DOHH2 (cell line): ENCODE data around the gene TIMM8B.

Source experiments
- H3F3A ChIP-seq: fragments of 200-600 bp; sonication (generic), shearing (Covaris generic); 2 replicates; pipeline ENCODE4 v1.6.0; 2016; ENCODE audit warnings: antibody characterized with exemption, mild to moderate bottlenecking; ENCODE audit not compliant: control insufficient read depth, insufficient read depth
- H3K27ac ChIP-seq: fragments of 200-600 bp; sonication (generic); 2 replicates; pipeline ENCODE4 v1.5.1; 2014; ENCODE audit warnings: low read depth, mild to moderate bottlenecking, low read length, moderate library complexity
- H3K27me3 ChIP-seq: fragments of 200-600 bp; sonication (generic); 2 replicates; pipeline ENCODE4 v1.6.1; 2014; ENCODE audit warnings: mild to moderate bottlenecking, low read length, mixed read lengths; ENCODE audit not compliant: control insufficient read depth
- H3K36me3 ChIP-seq: fragments of 200-600 bp; sonication (generic); 2 replicates; pipeline ENCODE4 v1.6.1; 2014; ENCODE audit warnings: mild to moderate bottlenecking, low read length, moderate library complexity, mixed read lengths; ENCODE audit not compliant: control insufficient read depth
- H3K4me1 ChIP-seq: fragments of 200-600 bp; sonication (generic); 2 replicates; pipeline ENCODE4 v1.6.1; 2014; ENCODE audit warnings: mild to moderate bottlenecking, low read length, mixed read lengths; ENCODE audit not compliant: control insufficient read depth
- H3K4me2 ChIP-seq: fragments of 200-600 bp; sonication (generic); 2 replicates; pipeline ENCODE4 v1.6.0; 2014; ENCODE audit warnings: mild to moderate bottlenecking, low read length, moderate library complexity
- H3K4me3 ChIP-seq: fragments of 200-600 bp; sonication (generic); 2 replicates; pipeline ENCODE4 v1.5.1; 2014; ENCODE audit warnings: mild to moderate bottlenecking, low read length, mixed read lengths
- H3K79me2 ChIP-seq: fragments of 200-600 bp; sonication (generic); 2 replicates; pipeline ENCODE4 v1.6.1; 2014; ENCODE audit warnings: mild to moderate bottlenecking, low read length, mixed read lengths; ENCODE audit not compliant: control insufficient read depth
- H3K9me2 ChIP-seq: fragments of 200-600 bp; sonication (generic); replicated peaks from 2 replicates; pipeline ENCODE4 v1.6.1; 2014; ENCODE audit warnings: mild to moderate bottlenecking, low read length, mixed read lengths; ENCODE audit not compliant: control insufficient read depth
- H3K9me3 ChIP-seq: fragments of 200-600 bp; sonication (generic); 2 replicates; pipeline ENCODE4 v1.6.1; 2014; ENCODE audit warnings: antibody characterized with exemption, low read length, mixed read lengths; ENCODE audit not compliant: control insufficient read depth, insufficient read depth
- H4K20me1 ChIP-seq: fragments of 200-600 bp; sonication (generic); 2 replicates; pipeline ENCODE4 v1.6.0; 2014; ENCODE audit warnings: low read depth, mild to moderate bottlenecking, antibody characterized with exemption, low read length, moderate library complexity; ENCODE audit not compliant: control insufficient read depth, insufficient read depth
- CTCF ChIP-seq: fragments of 200-600 bp; sonication (generic); IDR thresholded peaks from one replicate; pipeline ENCODE4 v1.5.1; 2014; ENCODE audit warnings: antibody characterized with exemption, mild to moderate bottlenecking, low read depth, low read length; ENCODE audit not compliant: poor library complexity, severe bottlenecking
- EZH2phosphoT487 ChIP-seq: fragments of 200-600 bp; sonication (generic); IDR thresholded peaks from 2 replicates; pipeline ENCODE4 v1.6.1; 2017; ENCODE audit warnings: borderline replicate concordance, mild to moderate bottlenecking, antibody characterized with exemption, low read length, moderate library complexity, mixed read lengths

Gene TIMM8B

GRCh38 chr11:112106070-112106469 lies 19.5 kb upstream of the TIMM8B start:
- Histone ChIP-seq H3K4me3 (no peak overlapping the region), H3K4me2 (no peak overlapping the region), H3K36me3 (no peaks in the 10 kb centered on the region), H4K20me1 (no peaks in the 10 kb centered on the region), H3F3A (no peaks in the 10 kb centered on the region), H3K27me3 (no peaks in the 10 kb centered on the region), H3K79me2 (no peaks in the 10 kb centered on the region), H3K4me1 (no peaks in the 10 kb centered on the region), H3K9me2 (no peaks in the 10 kb centered on the region), H3K27ac (no peak overlapping the region), H3K9me3 (no peaks in the 10 kb centered on the region)
- TF ChIP-seq CTCF (no peak), EZH2phosphoT487 (no peak)

DNA sequence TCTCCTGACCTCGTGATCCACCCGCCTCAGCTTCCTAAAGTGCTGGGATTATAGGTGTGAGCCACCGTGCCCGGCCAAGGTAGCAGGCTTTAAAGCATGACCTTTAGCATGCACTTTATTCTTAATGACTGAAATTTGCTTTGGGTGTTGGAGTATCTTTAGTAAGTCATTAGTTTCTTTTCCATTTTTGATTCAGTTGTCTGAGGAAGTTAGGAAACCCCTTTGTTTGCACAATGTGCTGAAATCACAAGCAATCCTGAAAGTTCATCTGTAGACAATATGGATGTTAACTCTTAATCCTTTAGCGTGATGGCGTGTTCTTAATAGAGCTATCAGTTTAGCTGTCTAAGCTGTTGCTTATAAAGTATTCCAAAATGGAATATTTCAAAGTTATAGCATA lies 16.9 kb upstream of the TIMM8B start:
- Histone ChIP-seq H3K4me2 (no peak overlapping the region), H3K9me2 (no peaks in the 10 kb centered on the region), H3K4me3 (no peak overlapping the region), H3K79me2 (no peaks in the 10 kb centered on the region), H3K36me3 (no peaks in the 10 kb centered on the region), H3K27ac (no peak overlapping the region), H3K4me1 (no peaks in the 10 kb centered on the region), H4K20me1 (no peaks in the 10 kb centered on the region), H3K9me3 (no peaks in the 10 kb centered on the region), H3K27me3 (no peaks in the 10 kb centered on the region), H3F3A (no peaks in the 10 kb centered on the region)
- TF ChIP-seq EZH2phosphoT487: no peak
- TF ChIP-seq CTCF: no peak

DNA sequence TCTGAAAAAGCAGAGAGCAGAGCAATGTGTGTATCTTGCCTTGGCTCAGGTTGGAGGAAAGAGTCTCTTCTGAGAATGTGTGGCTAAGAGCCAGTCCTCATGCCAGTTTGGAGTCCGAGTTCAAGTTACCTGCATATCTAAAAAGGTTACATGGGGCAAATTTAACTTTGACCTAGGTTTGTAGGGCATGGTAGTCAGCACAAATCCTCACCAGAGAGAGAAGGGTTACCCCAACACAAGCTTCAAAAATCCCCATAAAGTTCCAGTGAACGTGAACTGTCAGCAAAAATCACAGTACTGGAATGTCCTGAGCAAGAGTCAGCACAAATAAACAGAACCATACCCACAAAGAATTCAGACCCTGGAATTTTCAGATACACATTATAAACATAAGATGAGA lies 13.9 kb upstream of the TIMM8B start:
- H3K27ac ChIP-seq: no peak overlapping the region
- H3K27me3 ChIP-seq: no peaks in the 10 kb centered on the region
- H3K79me2 ChIP-seq: no peaks in the 10 kb centered on the region
- TF ChIP-seq EZH2phosphoT487 (no peak), CTCF (no peak)
- H3K36me3 ChIP-seq: peaks cover 12% of the 10 kb centered on the region
- H3K4me2 ChIP-seq: no peak overlapping the region
- H4K20me1 ChIP-seq: no peaks in the 10 kb centered on the region
- no peak overlapping the region for H3K4me3 ChIP-seq
- no peaks in the 10 kb centered on the region for H3K9me2 ChIP-seq
- H3F3A ChIP-seq: no peaks in the 10 kb centered on the region
- no peaks in the 10 kb centered on the region for H3K9me3 ChIP-seq
- H3K4me1 ChIP-seq: no peaks in the 10 kb centered on the region
